ENCODE measurements around the gene ZBTB38.

ZBTB38 gene

DNA sequence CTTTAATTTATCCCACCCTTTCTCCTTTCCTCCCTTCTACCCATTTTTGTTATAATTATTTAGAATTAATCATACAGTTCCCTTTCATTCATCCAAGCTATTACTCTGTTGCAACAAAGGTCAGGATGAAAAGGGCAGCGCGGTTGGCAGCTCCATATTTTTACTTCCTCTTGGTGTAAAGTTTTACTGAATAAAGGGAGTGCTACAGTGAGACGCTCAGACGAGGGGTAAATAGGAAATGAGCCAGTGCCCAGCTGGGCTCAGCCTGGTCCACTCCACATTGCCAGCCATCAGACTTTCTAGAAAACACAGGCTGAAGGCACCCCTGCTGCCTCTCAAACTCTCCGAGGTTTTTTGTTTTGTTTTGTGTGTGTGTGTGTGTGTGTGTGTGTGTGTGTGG lies 21.9 kb upstream of the ZBTB38 start:
- Histone ChIP-seq H4K91ac (ENCODE audit: low read depth, low read length) (no peak overlapping the region), H3K9ac (ENCODE audit: low read length) (no peak overlapping the region), H2BK120ac (ENCODE audit: insufficient read depth, low read length, poor library complexity) (no peak overlapping the region), H3K18ac (ENCODE audit: low read length) (no peak overlapping the region), H3K14ac (ENCODE audit: low read length) (no peak overlapping the region), H3K36me3 (ENCODE audit: control insufficient read depth in 1 of 2, insufficient read depth in 2 of 2, low read length in 2 of 2) (no peaks in the 10 kb centered on the region), H4K12ac (ENCODE audit: low read depth, low read length) (no peak overlapping the region), H4K8ac (ENCODE audit: low read depth, low read length) (no peak overlapping the region), H3K4ac (ENCODE audit: low read depth, low read length) (no peak overlapping the region), H3K4me2 (ENCODE audit: low read length) (no peak overlapping the region), H3K79me2 (ENCODE audit: control insufficient read depth, insufficient read depth, low read length, poor library complexity) (no peaks in the 10 kb centered on the region), H3K4me3 (ENCODE audit: low read depth, low read length) (no peak overlapping the region), H2AFZ (ENCODE audit: insufficient read depth, low read length, poor library complexity) (no peak overlapping the region), H2BK5ac (ENCODE audit: low read depth, low read length, poor library complexity) (no peak overlapping the region), H3K27ac (ENCODE audit: low read depth, low read length) (no peak overlapping the region), H2AK5ac (ENCODE audit: low read length) (no peak overlapping the region), H3K27me3 (ENCODE audit: insufficient read depth, low read length) (no peaks in the 10 kb centered on the region), H2BK12ac (ENCODE audit: low read length) (no peak overlapping the region), H3K23ac (ENCODE audit: low read length) (no peak overlapping the region), H3K79me1 (ENCODE audit: low read length) (no peaks in the 10 kb centered on the region), H3K4me1 (ENCODE audit: control insufficient read depth in 1 of 2, insufficient read depth in 2 of 2, low read length in 2 of 2) (no peaks in the 10 kb centered on the region), H3K9me3 (ENCODE audit: insufficient read depth, low read depth, low read length) (no peaks in the 10 kb centered on the region)
- no CpG with 5 or more reads among the region's 5 CpGs for WGBS (ENCODE audit: extremely low coverage, insufficient coverage, insufficient read length)
- DNase-seq, result no peak

- H3K27ac ChIP-seq (ENCODE audit: low read depth, low read length), result no peak overlapping the region
- no peak overlapping the region for H3K18ac ChIP-seq (ENCODE audit: low read length)
- H3K27me3 ChIP-seq (ENCODE audit: insufficient read depth, low read length), result no peaks in the 10 kb centered on the region
Measured at GRCh38 chr3:141346839-141347238, 21.5 kb upstream of the ZBTB38 start.

GRCh38 chr3:141348837-141349236 lies 19.5 kb upstream of the ZBTB38 start:
- H3K27me3 ChIP-seq (ENCODE audit: insufficient read depth, low read length), result no peaks in the 10 kb centered on the region
- no peak overlapping the region for H2AK5ac ChIP-seq (ENCODE audit: low read length)
- H2AFZ ChIP-seq (ENCODE audit: insufficient read depth, low read length, poor library complexity), result no peak overlapping the region
- H4K12ac ChIP-seq (ENCODE audit: low read depth, low read length), result no peak overlapping the region
- no peak overlapping the region for H3K18ac ChIP-seq (ENCODE audit: low read length)
- H4K91ac ChIP-seq (ENCODE audit: low read depth, low read length), result no peak overlapping the region
- no peak overlapping the region for H3K9ac ChIP-seq (ENCODE audit: low read length)
- H2BK120ac ChIP-seq (ENCODE audit: insufficient read depth, low read length, poor library complexity), result no peak overlapping the region
- H3K4me1 ChIP-seq (ENCODE audit: control insufficient read depth in 1 of 2, insufficient read depth in 2 of 2, low read length in 2 of 2), result no peaks in the 10 kb centered on the region
- H3K23ac ChIP-seq (ENCODE audit: low read length), result no peak overlapping the region
- H3K36me3 ChIP-seq (ENCODE audit: control insufficient read depth in 1 of 2, insufficient read depth in 2 of 2, low read length in 2 of 2), result no peaks in the 10 kb centered on the region
- no peak overlapping the region for H3K4me2 ChIP-seq (ENCODE audit: low read length)
- H3K79me1 ChIP-seq (ENCODE audit: low read length), result no peaks in the 10 kb centered on the region
- H2BK12ac ChIP-seq (ENCODE audit: low read length), result no peak overlapping the region
- no peak overlapping the region for H3K14ac ChIP-seq (ENCODE audit: low read length)
- H3K4ac ChIP-seq (ENCODE audit: low read depth, low read length), result no peak overlapping the region
- no peaks in the 10 kb centered on the region for H3K79me2 ChIP-seq (ENCODE audit: control insufficient read depth, insufficient read depth, low read length, poor library complexity)
- H3K4me3 ChIP-seq (ENCODE audit: low read depth, low read length), result no peak overlapping the region
- no CpG with 5 or more reads among the region's 1 CpG for WGBS (ENCODE audit: extremely low coverage, insufficient coverage, insufficient read length)
- H2BK5ac ChIP-seq (ENCODE audit: low read depth, low read length, poor library complexity), result no peak overlapping the region
- no peaks in the 10 kb centered on the region for H3K9me3 ChIP-seq (ENCODE audit: insufficient read depth, low read depth, low read length)
- H3K27ac ChIP-seq (ENCODE audit: low read depth, low read length), result no peak overlapping the region
- no peak overlapping the region for H4K8ac ChIP-seq (ENCODE audit: low read depth, low read length)
- DNase-seq, result no peak

More at GRCh38 chr3:141346839-141347238, 21.5 kb upstream of the ZBTB38 start:
- Histone ChIP-seq H2AK5ac (ENCODE audit: low read length) (no peak overlapping the region), H3K36me3 (ENCODE audit: control insufficient read depth in 1 of 2, insufficient read depth in 2 of 2, low read length in 2 of 2) (no peaks in the 10 kb centered on the region), H3K23ac (ENCODE audit: low read length) (no peak overlapping the region), H2BK120ac (ENCODE audit: insufficient read depth, low read length, poor library complexity) (no peak overlapping the region), H3K4me3 (ENCODE audit: low read depth, low read length) (no peak overlapping the region), H3K9me3 (ENCODE audit: insufficient read depth, low read depth, low read length) (no peaks in the 10 kb centered on the region), H3K79me1 (ENCODE audit: low read length) (no peaks in the 10 kb centered on the region), H3K14ac (ENCODE audit: low read length) (no peak overlapping the region), H2BK5ac (ENCODE audit: low read depth, low read length, poor library complexity) (no peak overlapping the region), H4K8ac (ENCODE audit: low read depth, low read length) (no peak overlapping the region), H3K79me2 (ENCODE audit: control insufficient read depth, insufficient read depth, low read length, poor library complexity) (no peaks in the 10 kb centered on the region), H2AFZ (ENCODE audit: insufficient read depth, low read length, poor library complexity) (no peak overlapping the region), H3K4ac (ENCODE audit: low read depth, low read length) (no peak overlapping the region), H4K91ac (ENCODE audit: low read depth, low read length) (no peak overlapping the region), H3K4me2 (ENCODE audit: low read length) (no peak overlapping the region), H3K4me1 (ENCODE audit: control insufficient read depth in 1 of 2, insufficient read depth in 2 of 2, low read length in 2 of 2) (no peaks in the 10 kb centered on the region), H3K9ac (ENCODE audit: low read length) (no peak overlapping the region), H2BK12ac (ENCODE audit: low read length) (no peak overlapping the region), H4K12ac (ENCODE audit: low read depth, low read length) (no peak overlapping the region)
- no CpG with 5 or more reads among the region's 5 CpGs for WGBS (ENCODE audit: extremely low coverage, insufficient coverage, insufficient read length)
- DNase-seq, result no peak

DNA sequence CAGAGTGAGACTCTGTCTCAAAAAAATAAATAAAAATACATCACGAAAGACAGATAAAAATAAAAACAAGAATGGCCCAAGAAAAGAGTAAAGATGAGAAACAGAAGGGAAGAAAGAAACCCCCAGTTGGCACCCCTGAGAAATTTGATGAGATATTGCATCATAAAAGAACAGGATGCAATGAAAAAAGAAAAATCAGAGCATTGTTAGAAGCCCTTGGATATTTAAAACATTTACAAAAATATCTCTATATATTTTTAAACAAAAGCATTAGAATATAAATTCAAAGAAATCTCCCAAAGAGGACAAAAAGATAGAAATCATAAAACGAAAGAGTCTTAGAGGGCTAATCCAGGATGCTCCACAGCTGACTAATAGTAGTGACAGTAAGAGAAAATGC lies 18.6 kb upstream of the ZBTB38 start:
- no peaks in the 10 kb centered on the region for H3K27me3 ChIP-seq (ENCODE audit: insufficient read depth, low read length)
- no peaks in the 10 kb centered on the region for H3K36me3 ChIP-seq (ENCODE audit: control insufficient read depth in 1 of 2, insufficient read depth in 2 of 2, low read length in 2 of 2)
- no peak overlapping the region for H4K91ac ChIP-seq (ENCODE audit: low read depth, low read length)
- no peak overlapping the region for H2AFZ ChIP-seq (ENCODE audit: insufficient read depth, low read length, poor library complexity)
- H3K4me2 ChIP-seq (ENCODE audit: low read length), result no peak overlapping the region
- no peak overlapping the region for H3K4me3 ChIP-seq (ENCODE audit: low read depth, low read length)
- no peaks in the 10 kb centered on the region for H3K9me3 ChIP-seq (ENCODE audit: insufficient read depth, low read depth, low read length)
- H2AK5ac ChIP-seq (ENCODE audit: low read length), result no peak overlapping the region
- WGBS (ENCODE audit: extremely low coverage, insufficient coverage, insufficient read length), result no CpG with 5 or more reads among the region's 2 CpGs
- no peak for DNase-seq
- H3K18ac ChIP-seq (ENCODE audit: low read length), result no peak overlapping the region
- H2BK12ac ChIP-seq (ENCODE audit: low read length), result no peak overlapping the region
- H3K79me1 ChIP-seq (ENCODE audit: low read length), result no peaks in the 10 kb centered on the region
- no peaks in the 10 kb centered on the region for H3K4me1 ChIP-seq (ENCODE audit: control insufficient read depth in 1 of 2, insufficient read depth in 2 of 2, low read length in 2 of 2)
- H3K4ac ChIP-seq (ENCODE audit: low read depth, low read length), result no peak overlapping the region
- H4K12ac ChIP-seq (ENCODE audit: low read depth, low read length), result no peak overlapping the region
- H3K23ac ChIP-seq (ENCODE audit: low read length), result no peak overlapping the region
- H2BK5ac ChIP-seq (ENCODE audit: low read depth, low read length, poor library complexity), result no peak overlapping the region
- no peak overlapping the region for H3K27ac ChIP-seq (ENCODE audit: low read depth, low read length)
- no peaks in the 10 kb centered on the region for H3K79me2 ChIP-seq (ENCODE audit: control insufficient read depth, insufficient read depth, low read length, poor library complexity)
- H3K9ac ChIP-seq (ENCODE audit: low read length), result no peak overlapping the region
- H2BK120ac ChIP-seq (ENCODE audit: insufficient read depth, low read length, poor library complexity), result no peak overlapping the region
- no peak overlapping the region for H4K8ac ChIP-seq (ENCODE audit: low read depth, low read length)
- no peak overlapping the region for H3K14ac ChIP-seq (ENCODE audit: low read length)
